Spleen (tissue), 7 donors: ENCODE measurements around the gene ZNF451.

ENCODE experiments used
- CTCF ChIP-seq, 11 experiments: fragments of 200-600 bp in 7 of 11; fragments of 450-650 bp in 4 of 11; sonication (generic) in 4 of 11; IDR thresholded peaks in 8 of 11; conservative IDR thresholded peaks in 3 of 11; 1 replicate in 7 of 11; 2 replicates in 4 of 11; pipeline versions ENCODE4 v1.4.0 to v1.8.0; 2016 to 2021; ENCODE audit warnings: antibody characterized with exemption in 11 of 11, inconsistent platforms in 4 of 11, mild to moderate bottlenecking in 1 of 11
- POLR2A ChIP-seq, 3 donors: fragments of 450-650 bp; IDR thresholded peaks; one replicate each; pipeline ENCODE4 v1.5.1; 2017; ENCODE audit warnings: antibody characterized with exemption in 3 of 3, mild to moderate bottlenecking in 1 of 3
- donor health status: DM: no; HTN: no; CAD: no; lungs with moderate emphysema.
- donor health status: DM: no; HTN: no; CAD: no.
- donor health status: DM: no; HTN: no; CAD: no.

DNA sequence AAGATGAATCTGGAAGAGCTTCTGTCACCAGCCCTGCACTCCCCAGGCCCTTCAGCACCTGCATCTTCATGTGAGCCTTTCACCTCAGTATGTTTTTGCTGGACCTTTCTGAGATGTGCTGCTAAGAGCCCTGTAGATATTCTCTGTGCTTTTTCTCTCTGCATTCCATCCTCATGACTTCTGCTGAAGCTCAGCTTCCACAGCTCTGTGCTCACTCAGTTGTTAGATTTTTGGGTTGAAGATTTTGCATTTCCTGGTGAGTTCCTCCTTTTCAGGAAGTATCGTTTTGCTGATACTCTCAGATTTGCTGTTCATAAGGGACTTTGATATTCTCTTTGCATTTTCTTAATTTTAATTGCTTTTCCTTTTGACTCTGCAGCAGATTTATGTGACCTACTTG lies 25.2 kb upstream of the ZNF451 start:
- TF ChIP-seq CTCF (IDR thresholded peaks at IDR 0.05 in 8 of 11, conservative IDR thresholded peaks at IDR 0.05 in 3 of 11) (no peak), POLR2A (IDR thresholded peaks at IDR 0.05) (no peak)
